GM18951 (cell line): ENCODE results near the gene LIN28B.

Experiments used
- POLR2A ChIP-seq: IDR thresholded peaks from 4 replicates; pipeline ENCODE4 v1.6.1; 2011; ENCODE audit warnings: mild to moderate bottlenecking; ENCODE audit not compliant: insufficient read length, insufficient read depth; ENCODE audit errors: extremely low read depth
- in situ Hi-C: fragments of 300-500 bp; cut with MboI; formaldehyde crosslinking; loops from one replicate; pipeline ENCODE4 v1.12.0; 2022; ENCODE audit warnings: low sequenced_read_pairs, mixed read lengths, inconsistent platforms; ENCODE audit not compliant: unreplicated experiment

LIN28B gene

GRCh38 chr6:105107207-105107606 lies 150.3 kb downstream of the LIN28B start:
- in situ Hi-C loops = no loop called here
- no peak for TF ChIP-seq POLR2A

- no peak for TF ChIP-seq POLR2A
- in situ Hi-C loops = no loop called here
These were observed 151.8 kb downstream of the LIN28B start for GRCh38 chr6:105108631-105109262.

GRCh38 chr6:105109955-105110895 lies 153.3 kb downstream of the LIN28B start:
- in situ Hi-C loops = no loop called here
- TF ChIP-seq POLR2A = no peak

GRCh38 chr6:105111105-105111504 lies 154.2 kb downstream of the LIN28B start:
- no peak for TF ChIP-seq POLR2A
- in situ Hi-C loops = no loop called here

- no peak for TF ChIP-seq POLR2A
- in situ Hi-C loops = no loop called here
These were observed 155.0 kb downstream of the LIN28B start for GRCh38 chr6:105111871-105112270.

- in situ Hi-C loops = no loop called here
These were observed 155.7 kb downstream of the LIN28B start for GRCh38 chr6:105112577-105112976.

GRCh38 chr6:105113422-105113821 lies 156.5 kb downstream of the LIN28B start:
- in situ Hi-C loops = no loop called here
- no peak for TF ChIP-seq POLR2A

More at GRCh38 chr6:105112577-105112976, 155.7 kb downstream of the LIN28B start:
- no peak for TF ChIP-seq POLR2A

GRCh38 chr6:105116150-105116549 lies 159.2 kb downstream of the LIN28B start:
- no peak for TF ChIP-seq POLR2A
- in situ Hi-C loops = no loop called here

- in situ Hi-C loops = no loop called here
- no peak for TF ChIP-seq POLR2A
These were observed 163.7 kb downstream of the LIN28B start for GRCh38 chr6:105120570-105120969.

- TF ChIP-seq POLR2A = no peak
- in situ Hi-C loops = no loop called here
These were observed 165.1 kb downstream of the LIN28B start for GRCh38 chr6:105121981-105122380.

- in situ Hi-C loops = no loop called here
These were observed 165.8 kb downstream of the LIN28B start for GRCh38 chr6:105122717-105123116.

More at GRCh38 chr6:105122717-105123116, 165.8 kb downstream of the LIN28B start:
- no peak for TF ChIP-seq POLR2A
